ENCODE results near the gene HAUS8.

DNA sequence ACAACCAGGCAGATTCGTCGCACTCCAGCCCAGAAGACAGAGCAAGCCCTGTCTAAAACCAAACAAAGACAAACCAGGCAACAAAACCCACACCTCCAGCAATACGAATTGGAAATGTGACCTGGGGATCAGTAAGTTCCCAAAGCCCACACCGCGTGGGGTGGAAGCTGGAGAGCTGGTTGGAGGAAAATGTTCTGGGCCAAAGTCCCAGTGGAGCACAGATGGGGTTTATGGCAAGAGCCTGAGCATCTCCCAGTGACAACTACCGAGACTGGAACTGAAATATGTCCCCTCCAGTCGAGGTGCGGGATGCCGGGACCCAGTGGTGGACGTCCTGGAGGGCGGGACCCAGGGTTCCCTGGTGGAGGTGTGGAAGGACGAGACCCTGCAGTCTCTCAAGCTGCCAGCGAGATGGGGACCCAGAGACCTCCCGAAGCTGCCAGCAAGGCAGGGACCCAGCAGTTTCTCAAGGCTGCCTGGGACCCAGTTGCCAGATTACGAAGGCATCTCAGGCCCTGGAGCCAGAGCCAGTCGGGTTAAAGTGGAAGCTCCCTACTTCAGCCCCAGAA, 26.3 kb downstream of the HAUS8 start:
- no peak for TF ChIP-seq POLR2A (IDR thresholded peaks at IDR 0.05)
- TF ChIP-seq, protein P1, sequence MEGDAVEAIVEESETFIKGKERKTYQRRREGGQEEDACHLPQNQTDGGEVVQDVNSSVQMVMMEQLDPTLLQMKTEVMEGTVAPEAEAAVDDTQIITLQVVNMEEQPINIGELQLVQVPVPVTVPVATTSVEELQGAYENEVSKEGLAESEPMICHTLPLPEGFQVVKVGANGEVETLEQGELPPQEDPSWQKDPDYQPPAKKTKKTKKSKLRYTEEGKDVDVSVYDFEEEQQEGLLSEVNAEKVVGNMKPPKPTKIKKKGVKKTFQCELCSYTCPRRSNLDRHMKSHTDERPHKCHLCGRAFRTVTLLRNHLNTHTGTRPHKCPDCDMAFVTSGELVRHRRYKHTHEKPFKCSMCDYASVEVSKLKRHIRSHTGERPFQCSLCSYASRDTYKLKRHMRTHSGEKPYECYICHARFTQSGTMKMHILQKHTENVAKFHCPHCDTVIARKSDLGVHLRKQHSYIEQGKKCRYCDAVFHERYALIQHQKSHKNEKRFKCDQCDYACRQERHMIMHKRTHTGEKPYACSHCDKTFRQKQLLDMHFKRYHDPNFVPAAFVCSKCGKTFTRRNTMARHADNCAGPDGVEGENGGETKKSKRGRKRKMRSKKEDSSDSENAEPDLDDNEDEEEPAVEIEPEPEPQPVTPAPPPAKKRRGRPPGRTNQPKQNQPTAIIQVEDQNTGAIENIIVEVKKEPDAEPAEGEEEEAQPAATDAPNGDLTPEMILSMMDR (IDR thresholded peaks at IDR 0.05): no peak
